GM19240 (cell line): ENCODE results near the gene RNF31.

ENCODE experiments used
- DNase-seq: peaks from one replicate; pipeline ENCODE4 v3.0.0; 2011; ENCODE audit warnings: low spot score; ENCODE audit not compliant: insufficient read length

The RNF31 gene

DNA sequence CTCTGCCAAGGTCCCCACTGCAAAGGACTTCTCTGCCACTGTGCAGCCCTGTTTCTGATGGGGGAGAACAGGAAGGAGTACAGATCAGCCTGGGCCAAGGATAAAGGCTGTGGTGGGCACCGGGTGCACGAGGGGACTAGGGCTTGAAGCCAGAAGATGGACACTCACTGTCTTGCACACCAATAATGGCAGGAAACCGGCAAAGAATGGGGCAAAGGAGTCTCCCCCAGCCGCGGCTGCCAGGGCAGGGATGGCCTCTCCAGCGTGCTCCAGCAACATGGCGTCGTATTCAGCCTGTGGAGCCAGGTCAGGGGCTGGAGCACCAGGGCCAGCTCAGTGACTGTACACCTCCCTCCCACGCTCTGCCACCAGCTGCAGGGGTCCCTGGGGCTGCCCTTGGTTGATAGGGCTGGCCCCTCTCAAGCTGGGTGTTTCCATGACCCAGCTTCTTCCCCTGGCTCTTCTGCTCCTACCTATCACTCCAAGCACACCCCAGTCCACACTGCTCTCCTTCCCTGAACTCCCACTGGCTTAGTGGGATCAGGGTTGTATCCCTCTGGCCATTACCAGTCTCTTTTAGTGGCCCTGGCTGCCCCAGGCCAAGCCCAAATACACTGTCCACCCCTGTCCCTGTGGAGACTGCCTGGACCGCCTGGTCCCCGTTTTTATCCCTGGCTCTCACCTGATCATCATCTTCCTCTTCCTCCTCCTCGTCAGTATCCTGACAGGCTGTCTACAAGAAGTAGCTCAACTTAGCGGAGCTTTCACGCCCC, 35.0 kb downstream of the RNF31 start:
- DNase-seq = no peak

DNA sequence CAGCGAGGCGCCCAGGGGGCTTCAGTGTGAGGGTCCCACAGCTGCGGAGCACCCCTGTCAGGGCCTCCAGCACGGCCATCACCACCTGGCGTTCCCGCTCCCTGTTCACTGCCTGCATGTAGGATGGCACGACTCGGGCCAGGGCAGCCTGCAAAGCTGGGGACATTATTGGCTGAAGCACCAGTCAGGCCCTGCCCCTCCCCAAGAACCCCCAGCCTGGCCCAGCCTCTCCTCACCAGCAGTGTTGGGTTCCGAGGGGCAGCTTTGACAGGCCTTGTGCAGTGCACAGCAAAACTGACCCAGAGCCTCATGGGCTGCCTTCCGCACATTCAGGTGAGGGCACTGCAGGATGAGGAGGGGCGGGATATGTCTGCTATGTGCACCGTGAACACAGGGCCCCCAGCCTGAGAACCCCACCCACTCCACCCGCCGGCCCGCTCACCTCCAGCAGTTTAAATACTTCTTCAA, 35.8 kb downstream of the RNF31 start:
- no peak for DNase-seq

DNA sequence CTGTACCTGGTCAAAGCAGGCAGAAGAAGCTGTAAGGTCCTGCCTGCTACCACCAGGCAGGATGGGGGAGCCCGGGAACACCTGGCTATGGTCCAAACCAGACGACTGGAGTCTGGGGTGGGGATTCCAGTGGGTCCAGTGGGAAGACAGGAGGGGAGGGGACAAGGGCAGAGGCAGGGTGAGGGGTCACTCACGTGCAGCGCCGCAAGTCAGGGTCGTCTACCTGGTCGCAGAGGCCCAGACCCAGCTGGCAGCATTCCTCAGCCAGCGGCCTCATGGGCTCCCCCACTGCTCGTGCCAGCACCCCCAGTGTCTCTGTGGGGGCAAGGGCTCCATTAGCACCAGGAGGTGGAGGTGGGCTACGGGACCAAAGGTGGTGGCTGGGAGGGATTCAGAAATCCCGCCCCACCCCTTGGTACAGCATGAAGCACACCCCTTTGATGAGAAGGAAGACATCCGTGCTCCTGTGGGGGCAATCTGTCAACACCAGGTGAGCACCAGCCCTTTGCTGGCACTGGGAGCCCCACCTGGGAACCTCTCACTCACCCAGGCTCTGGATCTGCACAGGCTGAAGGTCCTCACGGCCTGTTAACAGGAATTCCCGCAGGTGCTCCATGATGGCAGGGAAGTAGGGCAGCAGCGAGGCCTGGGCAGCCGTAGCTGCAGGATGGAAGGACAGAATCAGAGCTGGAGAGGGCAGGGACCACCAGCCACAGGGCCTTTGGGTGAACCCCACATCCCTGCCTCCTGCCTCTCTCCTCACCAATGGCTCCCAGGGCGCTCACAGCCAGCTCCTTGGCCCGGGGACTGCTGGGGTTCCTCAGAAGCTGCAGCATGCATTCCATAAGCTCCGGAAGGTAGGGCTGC, 37.0 kb downstream of the RNF31 start:
- no peak for DNase-seq

DNA sequence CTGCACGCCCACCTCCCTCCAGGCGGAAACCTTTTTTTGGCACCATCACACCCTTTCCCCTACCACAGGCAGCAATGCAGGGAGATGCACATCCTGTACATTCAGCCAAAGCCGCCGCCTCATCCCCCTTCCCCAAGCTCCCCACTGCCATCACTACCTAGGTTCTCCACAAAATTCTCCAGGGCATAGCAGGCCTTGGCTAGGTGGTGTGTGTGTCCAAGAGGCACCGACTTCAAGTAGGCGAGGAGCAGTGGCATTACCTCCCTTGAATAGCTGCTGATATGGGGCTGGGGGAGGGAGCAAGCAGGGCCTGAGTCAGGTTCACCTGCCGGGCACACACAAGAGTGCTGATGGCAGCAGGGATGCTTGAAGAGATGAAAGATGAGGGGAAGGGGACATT, 37.7 kb downstream of the RNF31 start:
- no peak for DNase-seq

DNA sequence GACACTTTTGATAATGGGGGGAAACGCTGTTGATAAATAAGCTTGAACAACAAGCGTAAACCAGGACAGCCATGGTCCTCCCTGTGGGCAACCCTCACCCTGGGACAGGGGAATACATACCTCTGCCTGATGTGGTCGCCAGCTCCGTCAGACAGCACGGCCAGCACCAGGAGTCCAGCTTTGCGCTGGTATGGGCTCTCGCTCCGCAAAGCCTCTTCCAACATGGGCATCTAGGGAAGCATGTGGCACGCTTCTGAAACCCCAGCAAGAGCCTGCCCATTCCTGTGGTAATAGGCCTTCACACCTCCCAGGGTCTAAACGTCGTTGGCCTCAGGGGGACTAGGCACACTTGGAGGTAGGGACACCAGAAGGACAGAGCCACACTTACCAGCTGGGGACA, 38.4 kb downstream of the RNF31 start:
- DNase-seq = no peak

DNA sequence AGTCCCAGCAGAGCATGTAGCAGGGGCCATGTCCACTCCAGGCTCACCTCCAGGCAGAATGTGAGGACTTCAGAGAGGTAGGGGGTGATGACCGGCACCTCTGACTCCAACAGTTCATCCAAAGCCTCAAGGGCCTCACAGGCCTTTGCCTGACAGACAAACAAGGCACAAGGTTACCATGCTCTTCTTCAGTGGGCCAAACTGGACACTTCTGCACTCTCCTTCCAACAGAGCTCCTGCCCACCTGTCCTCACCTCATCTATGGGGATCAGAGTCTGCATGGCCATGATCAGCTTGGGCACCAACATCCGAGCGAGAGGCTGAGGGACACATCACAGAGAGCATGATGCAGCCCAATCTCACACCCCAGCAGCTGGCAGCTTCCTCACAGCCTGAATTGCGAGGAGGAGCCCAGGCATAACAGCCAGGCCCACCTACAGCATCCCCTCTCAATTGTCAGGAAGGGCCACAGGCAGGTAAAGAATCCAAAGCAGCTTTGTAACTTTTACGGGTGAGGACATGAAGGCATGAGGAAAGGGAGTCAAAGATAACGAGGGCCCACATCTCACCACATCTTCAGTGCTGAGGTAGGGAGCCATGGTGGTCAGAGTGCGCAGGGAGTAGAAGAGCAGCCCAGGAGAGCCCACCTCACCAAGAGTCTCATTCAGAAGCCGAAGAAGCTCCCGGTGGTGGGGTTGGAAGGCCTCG, 39.7 kb downstream of the RNF31 start:
- no peak for DNase-seq

DNA sequence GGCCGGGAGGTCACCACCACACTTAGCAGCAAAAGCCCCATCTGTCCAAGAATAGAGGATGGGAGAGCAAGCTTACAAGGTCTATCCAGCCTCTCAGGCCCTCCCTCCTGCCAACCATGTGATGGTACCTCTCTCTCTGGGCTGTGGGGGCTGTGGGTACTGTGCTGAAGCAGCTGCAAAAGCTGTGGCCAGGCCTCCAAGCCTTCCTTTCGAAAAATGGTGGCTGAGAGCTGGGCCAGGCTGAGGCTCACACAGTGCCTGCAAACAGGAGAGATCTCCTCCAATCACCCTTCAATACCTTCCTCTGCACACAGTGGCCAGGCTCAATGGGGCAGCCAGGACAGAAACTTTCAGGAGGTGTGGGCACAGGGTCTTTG, 40.2 kb downstream of the RNF31 start:
- no peak for DNase-seq

DNA sequence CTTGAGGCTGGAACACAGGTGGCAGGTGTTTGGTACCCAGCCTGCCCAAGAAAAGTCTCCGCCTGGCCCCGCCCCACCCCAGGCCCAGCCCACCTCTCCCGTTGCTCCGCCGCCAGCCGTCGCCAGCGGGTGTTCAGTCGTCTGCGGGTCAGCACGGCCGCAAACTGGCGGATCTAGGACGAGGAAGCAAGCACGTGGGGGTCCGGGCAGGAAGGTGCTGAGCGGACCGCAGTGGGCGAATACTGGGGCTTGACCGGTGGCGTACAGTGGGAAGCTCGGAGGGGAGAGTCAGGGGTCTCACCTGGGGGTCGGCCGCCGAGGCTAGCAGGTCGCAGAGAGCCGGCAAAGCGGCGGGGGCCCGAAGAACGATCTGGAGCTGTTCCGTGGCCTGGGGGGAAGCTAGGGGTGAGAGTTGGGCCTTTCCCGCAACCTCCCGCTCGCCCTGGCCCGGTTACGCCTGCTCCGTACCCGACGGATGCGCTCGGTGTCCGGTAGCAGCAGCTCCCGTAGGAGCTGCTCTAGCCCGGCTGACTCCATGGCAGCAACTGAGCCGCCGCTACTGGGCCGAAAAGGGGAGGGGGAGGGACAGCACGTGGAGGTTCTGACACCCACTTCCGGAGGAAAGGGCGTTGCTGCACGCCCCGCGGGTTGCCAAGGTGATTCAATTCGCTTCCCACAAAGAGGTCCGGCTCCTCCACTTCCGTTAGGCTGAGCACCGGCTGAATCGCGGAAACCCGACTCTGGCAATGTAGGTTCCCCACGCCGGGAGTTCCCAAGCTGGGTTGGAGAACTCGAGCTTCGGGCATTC, 41.2 kb downstream of the RNF31 start, which contains the start of gene IPO4:
Gene IPO4 (minus strand): TSS at position 566 of the 808 bp plus-strand sequence. CDS start 29 bp downstream, at position 537.
- DNase-seq = peak; percentile 99

DNA sequence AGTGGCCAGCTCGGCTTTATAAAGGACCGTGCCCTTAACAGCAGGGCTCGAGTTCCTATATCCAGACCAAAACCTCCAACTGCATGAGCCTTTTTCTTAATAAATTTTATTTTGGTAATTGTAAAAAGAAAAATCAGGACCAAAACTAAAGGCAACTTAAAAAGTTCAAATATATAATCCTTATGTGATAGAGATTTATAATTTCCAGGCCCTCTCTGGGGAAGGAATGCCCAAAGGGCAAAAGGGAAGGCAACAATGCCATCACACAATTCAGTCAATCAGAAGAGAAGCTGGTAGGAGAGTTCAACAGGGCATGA, 41.7 kb downstream of the RNF31 start:
- no peak for DNase-seq

DNA sequence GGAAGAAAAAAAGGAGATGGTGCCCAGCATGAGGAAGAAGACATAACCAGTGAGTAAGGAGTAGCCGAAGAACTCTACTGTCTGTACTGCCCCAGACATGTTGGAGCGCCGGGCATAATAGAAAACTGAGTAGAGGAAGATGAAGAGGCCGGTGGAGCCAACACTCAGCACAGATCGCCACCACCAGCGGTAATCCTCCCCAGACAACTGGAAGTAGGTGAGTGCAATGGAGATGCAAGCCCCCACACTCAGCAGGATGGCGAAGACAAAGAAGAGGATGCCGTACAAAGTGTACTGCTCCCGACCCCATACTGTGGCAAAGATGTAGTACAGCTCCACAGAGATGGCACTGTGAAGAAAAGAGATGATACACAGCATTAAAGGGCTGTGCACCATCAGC, 42.2 kb downstream of the RNF31 start:
- no peak for DNase-seq

DNA sequence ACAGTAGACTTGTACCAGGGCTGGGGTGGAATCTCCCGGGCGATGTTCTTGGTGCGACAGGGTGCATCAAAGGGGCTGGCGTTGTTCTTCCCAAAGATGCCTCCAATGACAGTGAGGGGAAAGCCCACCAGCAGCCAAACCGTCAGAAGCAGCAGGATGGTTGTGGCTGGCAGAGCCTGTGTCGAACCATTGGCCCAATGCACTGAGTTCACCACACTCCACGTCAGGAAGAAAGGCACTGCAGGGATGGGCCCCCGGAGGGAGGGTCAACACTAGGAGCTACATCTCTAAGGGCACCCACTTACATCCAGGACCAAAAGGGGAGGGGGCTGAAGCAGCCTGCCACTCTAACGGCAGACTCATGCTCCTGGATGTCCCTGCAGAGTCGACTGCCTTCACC, 43.1 kb downstream of the RNF31 start:
- no peak for DNase-seq

DNA sequence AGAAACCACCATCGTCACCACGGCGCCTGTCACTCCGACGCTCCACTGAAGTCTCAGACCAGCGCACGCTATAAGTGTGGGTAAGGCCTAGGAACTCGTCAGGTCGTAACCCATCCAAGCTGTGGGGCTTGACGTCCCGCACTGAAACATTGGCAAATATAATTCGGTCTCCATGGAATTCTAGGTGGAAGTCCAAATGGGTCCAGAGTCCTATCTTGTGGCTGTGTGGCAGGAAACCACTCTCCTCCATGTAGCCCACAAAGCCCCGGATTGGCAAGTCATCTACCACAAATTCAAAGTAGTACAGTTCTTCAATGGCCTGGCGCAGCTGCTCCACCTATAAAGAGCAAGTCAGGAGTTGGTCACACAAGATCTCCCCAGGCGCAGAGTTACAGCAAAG, 45.6 kb downstream of the RNF31 start:
- DNase-seq = no peak

DNA sequence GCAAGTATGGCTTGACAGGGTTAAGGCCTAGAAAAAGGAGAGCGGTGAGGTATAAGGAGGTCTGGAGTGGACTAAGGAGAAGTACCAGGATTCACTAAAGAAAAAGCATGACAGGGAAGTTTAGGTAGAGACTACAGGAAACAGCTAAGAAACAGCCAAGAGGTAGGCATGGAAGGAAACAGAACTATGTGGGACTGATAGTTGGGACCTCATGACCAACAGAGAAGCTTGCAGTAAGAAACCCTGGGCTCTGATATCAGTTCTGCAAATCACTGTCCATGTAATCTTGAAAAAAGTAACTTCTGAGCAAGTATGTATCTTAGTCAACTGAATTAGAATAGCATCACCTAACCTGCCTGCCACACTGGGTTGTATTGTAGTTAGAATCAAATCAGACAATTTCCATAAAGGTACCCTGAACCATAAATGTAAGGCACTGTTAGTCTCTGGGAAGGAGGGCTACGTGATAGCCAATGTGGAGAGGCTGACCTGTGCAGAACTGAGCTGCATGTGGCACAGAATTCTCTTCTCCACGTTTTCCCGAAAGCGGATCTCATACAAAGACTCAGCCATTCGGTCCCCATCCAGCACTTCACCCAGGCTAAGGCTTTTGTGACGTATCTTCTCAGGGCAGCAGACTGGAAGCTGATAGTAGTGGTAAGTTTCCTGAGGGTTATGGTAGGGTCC, 47.0 kb downstream of the RNF31 start:
- DNase-seq = no peak

DNA sequence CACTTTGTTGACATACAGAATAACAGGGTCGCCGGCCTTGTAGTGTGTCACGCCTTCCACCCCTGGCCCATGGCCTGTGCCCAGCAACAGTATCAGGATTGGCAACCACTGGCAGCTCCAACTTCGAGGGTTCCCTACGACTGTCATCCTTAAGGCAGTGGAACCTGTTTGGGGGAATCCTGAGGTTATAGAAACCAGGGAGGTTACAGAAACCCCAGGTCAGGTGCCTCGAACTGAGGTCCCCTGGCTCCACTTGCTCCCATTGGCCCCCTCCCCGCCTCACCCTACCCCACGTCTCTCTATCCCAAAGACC, 47.5 kb downstream of the RNF31 start:
- DNase-seq = no peak

DNA sequence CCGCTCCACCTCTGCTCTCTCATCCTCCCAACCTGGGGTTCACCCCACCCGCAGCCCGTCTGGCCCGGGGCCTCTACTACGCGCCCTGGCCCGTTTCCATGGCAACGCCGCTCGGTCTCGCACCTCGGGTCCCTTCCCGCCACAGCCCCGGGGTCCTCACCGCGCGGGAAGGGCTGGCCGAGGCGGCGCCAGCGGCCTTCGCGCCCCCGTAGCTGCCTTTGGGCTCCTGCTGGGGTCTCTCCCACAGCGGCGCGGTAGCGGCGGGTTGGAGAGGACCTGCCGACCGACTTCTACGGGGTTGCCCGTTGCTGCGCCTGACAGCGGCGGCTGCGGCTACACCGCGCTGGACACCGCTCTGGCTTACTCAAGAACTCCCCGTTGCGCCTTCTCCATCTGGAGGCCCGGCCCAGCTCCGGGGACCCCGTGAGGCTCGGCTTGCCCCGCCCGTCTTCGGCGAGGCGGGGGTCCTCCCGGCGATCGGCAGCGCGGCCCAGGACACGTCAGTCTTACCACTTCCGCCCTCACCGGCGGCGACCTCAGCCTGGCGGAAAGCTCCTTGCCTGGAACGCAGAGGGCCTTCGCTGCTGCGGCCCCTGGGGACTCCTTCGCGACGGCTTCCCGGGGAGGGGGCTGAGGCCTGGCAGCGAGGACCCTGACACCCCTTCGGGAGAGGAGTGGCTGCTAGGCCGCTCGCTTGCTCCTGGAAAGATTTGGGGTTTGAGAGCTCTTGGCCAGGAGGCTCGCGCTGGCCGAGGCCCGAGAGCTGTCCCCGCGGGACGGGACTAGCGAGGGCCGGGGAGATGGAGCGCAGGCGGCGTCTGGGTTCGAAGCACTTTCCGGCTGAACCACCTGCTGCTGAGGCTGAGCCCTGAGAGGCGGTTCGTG, 48.1 kb downstream of the RNF31 start, which contains the start of gene TM9SF1:
Gene TM9SF1 (minus strand): TSS at position 256 of the 885 bp plus-strand sequence. CDS start 422 bp downstream, outside the sequence.
- DNase-seq = peak; percentile 88

DNA sequence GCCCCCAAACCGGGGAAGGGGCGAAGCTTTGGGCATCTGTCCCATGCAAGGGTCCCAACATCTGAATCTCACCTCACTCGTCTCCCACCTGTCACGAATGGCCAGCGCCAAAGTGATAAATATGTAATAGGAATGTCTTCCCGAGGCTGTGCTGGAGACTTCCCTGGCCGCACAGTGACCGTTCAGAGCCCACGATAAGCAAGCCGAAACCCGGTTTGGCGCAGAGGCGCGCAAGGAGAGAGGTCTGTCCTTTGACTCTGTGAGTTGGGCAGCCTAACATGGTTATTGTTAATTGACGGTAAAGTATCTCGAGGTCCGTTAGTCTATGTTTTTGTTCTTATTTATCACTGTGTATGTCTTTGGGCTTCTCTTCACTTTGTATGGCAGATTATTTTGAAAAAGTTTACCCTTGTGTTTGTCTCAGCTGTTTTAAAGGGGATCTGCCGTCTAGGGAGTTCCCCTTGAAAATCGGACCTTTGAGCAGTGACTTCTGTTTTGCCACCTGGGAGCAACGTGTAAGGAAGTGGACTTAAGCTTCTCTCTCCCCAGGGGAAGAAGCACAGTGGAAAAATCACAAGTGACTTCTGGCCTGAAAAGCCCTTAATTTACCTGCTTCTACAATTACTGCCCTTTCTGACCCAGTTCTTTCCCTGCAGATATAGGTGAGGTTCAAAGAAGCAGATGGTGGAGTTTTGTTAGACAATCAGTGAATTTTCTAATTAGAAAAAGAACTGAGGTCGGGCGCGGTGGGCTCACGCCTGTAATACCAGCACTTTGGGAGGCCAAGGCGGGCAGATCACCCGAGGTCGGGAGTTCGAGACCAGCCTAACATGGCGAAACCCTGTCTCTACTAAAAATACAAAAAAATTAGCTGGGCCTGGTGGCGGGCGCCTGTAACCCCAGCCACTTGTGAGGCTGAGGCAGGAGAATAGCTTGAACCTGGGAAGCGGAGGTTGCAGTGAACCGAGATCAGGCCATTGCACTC, 49.1 kb downstream of the RNF31 start:
- peak; percentile 32 for DNase-seq

DNA sequence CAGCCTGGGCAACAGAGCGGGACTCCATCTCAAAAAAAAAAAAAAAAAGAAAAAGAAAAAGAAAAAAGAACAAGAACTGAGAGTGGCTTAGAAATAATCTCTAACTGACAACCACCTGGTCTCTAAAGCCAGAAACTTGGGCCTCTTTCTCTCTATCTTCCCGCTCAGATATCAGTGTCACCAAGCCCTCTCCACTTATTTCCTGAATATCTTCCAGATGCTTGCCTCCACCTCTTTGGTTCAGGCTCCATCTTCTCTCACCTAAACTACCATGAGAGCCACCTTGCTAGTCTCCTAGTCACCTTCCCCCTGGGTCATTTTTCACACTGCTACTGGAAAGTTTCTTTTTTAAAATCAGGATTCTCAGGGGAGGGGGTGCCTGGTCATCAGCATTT, 49.8 kb downstream of the RNF31 start:
- no peak for DNase-seq

DNA sequence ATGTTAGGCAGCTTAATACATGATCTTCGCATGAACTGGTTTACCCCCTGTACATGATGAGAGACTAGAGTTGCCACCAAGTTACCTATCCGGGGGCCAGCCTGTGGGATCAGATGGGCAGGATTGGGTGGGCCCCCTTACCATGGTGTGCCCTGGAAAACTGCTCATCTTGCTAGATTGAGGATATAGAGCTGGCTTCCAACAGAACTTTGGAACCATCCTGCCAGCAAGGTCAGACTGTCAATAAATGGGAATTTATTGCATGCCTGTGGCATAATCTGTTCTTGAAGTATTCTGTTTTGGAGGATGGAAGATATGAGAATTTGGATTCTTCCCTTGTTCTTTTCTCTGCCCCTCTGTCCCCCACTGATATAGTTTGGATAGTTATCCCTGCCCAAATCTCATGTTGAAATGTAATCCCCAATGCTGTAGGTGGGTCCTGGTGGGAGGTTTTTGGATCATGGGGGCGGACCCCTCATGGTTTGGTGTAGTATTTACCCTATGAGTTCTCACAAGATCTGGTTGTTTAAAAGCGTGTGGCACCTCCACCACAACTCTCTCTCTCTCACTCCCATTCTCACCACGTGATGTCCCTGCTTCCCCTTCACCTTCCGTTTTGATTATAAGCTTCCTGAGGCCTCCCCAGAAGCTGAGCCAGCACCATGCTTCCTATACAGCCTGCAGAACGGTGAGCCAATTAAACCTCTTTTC, 51.7 kb downstream of the RNF31 start:
- no peak for DNase-seq
